GM18526 (cell line): Measurements from ENCODE around the gene SEMA5B.

ENCODE experiments used
- POLR2A ChIP-seq: IDR thresholded peaks from 3 replicates; pipeline ENCODE4 v1.6.1; 2011; ENCODE audit not compliant: insufficient read length; ENCODE audit errors: extremely low read depth

The SEMA5B gene

DNA sequence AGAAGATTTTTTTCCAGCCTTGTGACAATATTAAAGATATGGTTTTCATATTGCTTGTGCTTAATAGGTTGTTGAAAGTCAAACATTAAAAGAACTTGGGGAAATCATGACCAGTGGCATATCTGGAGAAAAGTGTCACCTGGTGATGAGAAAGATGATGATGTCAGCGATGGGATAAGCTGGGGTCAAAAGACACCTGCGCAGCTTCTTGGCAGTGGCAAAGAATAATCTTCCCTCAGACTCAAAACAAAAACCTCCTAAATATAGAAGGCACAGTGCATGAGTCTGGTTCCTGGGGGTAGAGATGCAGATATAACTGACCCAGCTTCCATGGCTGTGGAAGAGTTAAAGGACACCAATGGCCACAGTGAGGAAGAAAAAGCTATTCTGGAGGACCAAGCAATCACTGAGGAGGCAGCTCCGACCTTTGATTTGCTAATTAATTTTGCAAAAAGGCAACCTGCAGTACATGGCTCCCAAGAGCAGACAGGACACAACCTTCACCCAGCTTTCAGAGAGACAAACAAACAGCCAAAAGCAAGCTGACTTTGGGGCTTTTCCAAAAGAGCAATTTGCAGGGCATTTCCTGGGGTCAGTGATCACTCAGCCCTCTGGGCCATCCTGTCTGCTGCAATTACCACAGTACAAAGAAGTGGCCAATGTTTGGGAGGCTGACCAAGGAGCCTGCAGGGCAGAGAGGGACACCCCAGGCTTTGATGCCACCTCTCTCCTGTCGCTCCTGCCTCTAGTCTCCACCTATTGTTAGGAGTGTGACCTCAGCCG is 17.6 kb upstream of the SEMA5B start:
- no peak for TF ChIP-seq POLR2A

DNA sequence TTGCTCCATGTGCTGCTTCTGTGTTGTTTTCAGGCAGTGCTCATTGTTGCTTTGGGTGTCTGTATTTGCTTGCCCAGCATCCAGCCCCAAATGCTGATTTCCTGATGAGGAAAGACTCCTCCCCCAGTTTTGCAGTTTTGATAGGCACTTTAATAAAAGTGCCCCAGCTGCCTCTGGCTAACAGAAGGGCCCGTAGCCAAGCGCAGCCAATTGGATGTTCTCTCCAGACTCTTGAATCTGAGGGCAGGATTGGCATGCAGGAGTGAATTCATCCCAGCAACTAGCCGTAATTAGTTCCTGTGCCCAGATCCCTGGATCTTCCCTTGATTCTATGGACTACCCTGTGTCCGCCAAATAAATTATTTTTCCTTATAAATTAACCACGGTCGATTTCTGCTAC is 14.8 kb upstream of the SEMA5B start:
- TF ChIP-seq POLR2A, result no peak

DNA sequence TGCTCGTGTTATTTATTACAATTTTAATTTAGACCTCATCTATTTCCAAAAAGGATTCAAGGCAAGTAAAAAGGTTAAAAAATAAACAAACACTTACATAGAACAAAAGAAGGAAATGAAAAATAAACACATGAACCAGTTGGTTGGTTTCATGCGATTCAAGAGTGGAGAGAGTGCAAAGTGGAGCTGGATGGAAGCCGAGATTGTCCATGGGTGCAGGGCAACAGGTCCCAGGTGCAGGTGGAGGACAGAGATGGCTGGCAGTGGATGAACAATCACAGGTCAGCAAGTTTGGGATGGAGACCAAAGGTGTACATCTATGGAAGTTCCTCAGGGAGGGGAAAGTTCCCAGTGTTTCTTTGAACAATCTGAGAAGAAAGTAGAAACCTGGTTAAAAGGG is 11.6 kb upstream of the SEMA5B start:
- no peak for TF ChIP-seq POLR2A

DNA sequence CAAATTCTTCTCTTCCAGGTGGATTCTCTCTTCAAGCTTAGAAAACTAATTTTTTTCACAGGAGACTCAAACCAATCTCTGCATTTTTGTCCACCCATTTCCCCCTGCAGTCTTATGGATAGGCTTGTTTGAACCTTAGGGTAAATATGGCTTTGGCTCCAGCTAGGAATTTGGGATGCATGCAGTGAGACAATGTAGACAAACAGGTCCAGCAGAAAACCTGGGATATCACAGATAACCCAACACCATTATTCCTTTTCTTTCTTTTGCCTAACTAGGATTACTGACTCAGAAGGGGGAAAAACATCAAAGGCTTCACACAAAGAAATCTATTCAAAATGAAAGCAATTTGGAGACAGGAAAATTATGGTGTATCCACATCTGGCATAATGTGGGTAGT is 11.2 kb upstream of the SEMA5B start:
- no peak for TF ChIP-seq POLR2A

DNA sequence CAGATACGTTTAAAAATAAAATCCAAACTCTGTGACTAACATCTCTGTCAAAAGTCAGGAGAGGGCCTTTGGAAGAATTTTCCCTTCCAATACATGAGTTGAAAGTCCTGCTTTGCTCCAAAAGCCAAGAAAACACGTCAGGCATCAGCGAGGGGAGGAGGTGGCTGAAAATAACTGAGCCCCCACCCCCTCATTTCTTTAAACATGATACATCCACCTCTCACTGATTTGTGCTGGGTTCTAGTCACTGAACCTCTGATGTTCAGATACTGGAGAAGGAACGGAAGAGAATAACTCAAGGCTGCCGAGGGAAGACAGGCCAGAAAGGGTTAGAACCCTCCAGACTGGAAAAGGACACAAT is 9.4 kb upstream of the SEMA5B start:
- no peak for TF ChIP-seq POLR2A

DNA sequence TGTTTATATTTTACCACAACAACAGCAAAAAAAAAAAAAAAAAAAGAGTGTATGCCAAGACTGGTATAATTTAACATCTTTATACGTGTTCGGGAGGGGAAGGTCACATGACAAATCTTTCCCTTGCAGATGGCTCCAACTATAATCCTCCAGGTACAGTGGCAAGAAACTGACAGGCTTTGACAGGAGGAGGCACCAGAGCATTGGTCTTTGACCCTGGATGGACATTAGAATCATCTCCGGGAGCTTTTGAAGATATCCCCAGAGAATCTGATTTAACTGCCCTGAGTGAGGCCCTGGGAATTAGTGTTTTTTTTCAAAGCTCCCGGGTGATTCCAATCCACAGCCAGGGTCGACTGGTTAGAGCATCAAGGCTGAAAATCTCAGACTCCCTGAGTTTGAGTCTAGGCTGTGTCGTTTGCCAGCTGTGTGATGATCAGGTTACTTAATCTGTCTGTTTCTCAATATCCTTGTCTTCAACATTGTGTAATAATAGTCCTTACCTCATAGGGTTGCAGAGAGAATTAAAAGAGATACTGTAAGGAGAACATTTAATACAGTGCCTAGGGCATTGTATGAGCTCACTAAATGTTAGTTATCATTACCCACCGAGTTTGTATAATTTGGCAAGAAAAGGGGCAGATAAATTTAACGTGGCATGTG is 8.9 kb upstream of the SEMA5B start:
- no peak for TF ChIP-seq POLR2A

DNA sequence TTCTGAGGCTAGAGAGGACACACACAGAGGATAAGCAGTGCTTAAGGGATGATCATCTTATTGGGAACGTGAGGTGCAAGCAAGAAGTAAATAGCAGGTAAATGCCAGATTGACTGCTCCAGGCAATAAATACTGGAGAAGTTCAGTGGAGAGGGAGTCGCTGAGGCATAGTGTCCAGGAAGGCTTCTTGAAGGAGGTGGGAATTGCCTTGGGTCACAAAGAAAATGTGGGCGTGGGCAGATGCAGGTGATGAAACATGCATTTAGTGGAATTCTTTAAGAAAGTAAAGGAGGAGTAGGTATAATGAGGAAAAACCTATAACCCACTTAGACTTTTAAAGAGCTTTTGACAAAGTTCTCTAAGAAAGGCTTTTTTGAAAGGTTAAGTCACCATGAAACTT is 7.4 kb upstream of the SEMA5B start:
- no peak for TF ChIP-seq POLR2A

DNA sequence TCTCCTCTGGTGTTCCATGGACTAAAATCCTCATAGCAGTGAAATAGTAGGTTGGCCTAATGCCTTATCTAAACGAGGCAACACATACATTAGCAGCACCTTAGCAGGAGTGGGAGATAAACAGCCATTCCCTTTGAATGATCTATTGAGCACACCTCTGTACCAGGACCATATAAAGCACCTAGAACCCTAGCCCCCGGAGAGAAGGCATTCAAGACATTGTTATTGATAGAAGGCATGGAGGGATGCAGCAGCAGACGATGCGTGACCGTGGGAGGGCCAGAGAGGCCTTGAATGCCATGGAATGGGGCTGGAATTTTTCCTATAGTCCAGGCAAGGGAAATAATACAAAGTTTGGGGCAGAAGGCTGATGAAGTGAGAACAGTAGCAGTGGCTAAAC is 6.6 kb upstream of the SEMA5B start:
- no peak for TF ChIP-seq POLR2A

DNA sequence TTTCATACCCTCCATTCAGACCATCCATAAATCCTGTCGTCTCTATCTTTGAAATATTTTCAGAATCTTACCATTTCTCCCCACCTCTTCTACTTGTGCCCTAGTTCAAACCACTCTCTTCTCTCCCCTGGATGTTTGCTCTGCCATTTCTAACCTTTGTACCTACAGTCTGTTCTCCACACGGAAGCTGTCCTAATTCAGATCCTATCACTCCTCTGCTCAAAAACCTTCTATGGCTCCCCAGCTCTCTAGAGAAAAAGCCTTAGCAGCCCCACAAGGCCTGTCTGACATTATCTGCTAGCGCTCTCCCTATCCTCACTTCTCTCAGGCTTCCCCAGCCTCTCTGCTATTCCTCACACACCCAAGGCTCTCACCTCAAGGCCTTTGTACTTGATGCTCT is 4.5 kb upstream of the SEMA5B start:
- TF ChIP-seq POLR2A, result no peak

DNA sequence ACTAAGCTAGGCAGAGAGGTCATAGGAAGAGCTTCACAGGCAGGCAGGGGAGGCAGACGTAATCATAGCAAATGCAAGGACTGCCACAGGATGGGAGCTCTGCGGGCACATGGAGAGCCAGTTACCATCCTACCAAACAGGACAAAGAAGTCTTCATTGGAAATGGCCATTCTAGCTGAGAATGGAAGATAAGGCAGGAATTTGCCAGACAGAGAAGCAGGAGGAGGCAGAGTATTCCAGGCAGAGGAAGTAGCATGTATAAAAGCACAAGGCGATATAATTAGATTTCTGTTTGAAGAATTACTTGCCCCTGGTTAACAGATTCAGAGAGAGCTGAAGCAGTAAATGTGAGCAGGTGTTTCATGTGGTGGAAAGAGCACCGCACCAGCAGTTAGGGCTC is 3.5 kb upstream of the SEMA5B start:
- no peak for TF ChIP-seq POLR2A

DNA sequence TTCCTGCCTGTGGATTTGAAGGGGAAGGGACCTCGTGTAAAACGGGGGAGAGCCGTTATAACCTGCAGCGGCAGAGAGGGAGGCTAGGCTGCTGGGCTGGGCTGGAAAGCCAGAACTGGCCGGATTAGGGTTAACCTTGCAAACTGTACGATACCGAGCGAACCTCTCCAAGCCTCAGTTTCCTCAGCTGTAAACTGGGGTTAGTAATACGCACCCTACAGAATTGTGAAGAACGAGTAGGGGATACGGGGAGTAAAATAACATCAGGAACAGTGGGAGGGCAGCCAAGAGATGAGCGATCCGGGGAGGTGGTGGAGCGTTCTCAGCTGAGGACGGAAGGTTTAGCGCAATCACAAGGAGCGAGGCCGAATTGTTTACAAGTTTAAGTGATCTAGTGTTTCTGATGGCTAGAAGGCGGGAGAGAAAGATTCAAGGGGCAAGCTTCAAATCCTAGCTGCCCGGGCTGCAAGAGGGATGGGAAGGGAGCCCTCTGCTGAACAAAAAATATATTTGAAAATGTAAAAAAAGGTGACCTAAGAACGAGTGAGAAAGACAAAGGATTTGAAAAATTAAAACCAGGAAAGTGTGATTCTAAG is 768 bp upstream of the SEMA5B start:
- no peak for TF ChIP-seq POLR2A

DNA sequence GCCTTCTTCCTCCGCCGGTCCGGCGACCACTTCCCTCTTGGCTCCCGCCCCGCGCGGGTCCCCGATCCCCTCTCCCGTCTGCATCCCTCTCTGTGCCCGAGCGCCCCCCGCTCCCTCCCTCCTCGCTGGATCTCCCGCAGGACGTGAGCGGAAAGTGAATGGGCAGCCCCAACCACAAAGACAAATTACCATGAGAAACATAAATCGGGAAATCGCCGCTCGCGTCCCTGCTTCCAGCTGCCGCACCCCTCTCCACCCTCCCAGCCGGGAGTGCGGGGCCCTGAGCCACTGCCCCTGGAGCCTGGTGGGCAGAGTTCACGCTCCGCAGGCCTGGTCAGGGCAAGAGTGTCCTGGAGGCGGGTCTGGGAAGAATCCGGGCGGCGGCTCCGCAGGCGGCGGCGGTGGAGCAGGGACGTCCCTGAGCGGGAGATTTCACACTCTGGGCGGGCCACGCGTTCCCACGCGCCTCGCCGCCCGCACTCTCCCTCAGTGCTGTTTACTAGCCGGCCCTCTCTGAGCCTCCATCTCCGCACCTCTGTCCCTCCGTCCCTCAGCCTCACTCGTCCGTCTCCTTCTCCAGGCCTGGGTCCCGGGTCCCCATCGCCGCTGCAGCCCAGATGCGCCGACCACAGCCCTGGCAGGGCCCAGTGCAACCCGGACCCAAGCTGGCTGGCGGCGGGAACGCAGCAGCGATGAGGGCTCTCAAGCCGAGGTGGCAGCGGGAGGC is 835 bp downstream of the SEMA5B start:
- TF ChIP-seq POLR2A, result no peak

DNA sequence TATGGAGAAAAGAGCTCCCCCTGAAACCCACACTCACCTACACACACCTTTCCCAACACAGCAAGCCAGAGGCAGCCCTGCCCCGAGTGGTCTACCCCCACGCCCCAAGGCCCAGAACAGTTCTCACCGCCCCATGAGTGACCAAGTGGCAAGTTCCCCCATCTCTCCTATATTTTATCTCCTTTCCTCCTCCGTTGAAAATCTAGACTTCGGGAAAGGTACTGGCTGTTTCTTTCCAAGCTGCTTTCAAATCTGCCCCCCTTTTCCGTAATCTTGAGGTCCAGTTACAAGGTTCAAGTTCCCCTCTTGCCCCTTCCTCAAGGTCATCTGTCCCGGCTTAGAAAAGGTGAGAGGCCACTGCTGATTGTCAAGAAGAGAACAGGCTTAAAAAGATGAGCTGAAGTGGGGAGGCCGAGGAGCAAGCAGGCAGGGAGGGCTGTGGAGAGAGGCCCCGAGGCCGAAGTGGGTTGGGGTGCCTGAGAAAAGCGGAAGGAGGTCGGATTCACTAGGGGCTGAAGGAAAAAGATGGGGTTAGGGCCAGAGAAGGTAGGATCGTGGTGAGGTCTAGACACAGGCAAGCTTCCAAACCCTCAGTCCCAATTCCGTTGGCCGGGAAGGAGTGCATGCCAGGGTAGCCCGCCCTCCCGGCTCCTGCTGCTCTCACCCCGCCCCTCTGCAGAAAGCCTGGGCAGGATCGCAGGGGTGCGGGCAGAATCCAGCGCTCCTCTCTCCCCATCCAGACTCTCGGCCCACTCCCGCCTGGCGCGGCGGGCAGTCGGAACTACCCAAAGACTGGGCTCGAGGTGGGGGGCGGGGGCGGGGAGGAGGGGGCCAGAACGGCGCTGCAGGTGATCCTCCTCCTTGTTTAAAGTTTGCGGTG is 1.7 kb downstream of the SEMA5B start:
- TF ChIP-seq POLR2A, result no peak

DNA sequence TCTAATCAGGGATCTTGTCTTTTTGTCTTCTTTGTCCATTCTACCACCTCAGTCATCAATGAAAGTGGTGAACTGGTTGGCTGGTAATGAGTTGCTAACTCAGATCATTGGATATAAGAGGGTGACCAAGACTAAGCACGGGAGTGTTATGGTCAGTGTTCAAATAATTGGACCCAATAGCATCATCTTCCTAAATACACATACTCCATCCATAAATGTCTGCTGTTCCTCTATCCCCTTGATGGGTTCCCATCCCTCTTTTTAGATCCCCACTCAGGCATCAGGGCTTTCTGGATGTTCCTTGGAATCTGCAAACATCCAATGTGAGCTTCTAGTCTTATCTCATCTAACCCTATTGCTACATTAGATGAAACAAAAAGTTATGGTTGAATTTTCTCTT is 3.5 kb downstream of the SEMA5B start:
- TF ChIP-seq POLR2A, result no peak

DNA sequence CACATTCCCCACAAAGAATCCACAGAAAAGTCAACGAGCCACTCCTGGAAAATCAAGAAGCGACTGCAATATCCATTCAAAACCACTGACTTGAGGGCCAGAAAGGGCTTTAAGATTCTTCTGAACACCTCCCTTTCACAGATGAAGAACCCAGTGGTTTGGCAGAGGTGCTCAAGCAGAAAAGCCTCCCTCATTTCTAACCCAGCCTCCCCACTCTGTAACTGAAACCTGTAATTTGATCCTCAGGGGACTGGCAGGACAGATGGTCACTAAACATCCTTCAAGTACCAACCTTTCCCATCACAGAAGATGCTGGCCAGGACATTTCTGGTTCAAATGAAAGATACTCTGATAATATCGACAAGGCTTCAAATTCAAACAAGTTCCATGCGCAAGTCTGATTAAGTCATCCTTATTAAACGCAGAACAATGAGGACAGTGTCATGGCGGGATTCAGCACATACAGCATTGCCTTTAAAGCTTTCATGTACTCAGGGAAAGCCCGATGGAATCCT is 5.5 kb downstream of the SEMA5B start:
- TF ChIP-seq POLR2A, result no peak
